K562 (cell line): ENCODE results near the gene USP35.

Experiments used
- ATF1 ChIP-seq, 2 experiments: fragments of 450-650 bp in 1 of 2; IDR thresholded peaks; 2 replicates each; pipeline ENCODE4 v1.6.1; 2016; ENCODE audit warnings: missing compliant biosample characterization in 1 of 2, missing genetic modification characterization in 1 of 2
- ESRRA ChIP-seq: fragments of 450-650 bp; IDR thresholded peaks from 2 replicates; pipeline ENCODE4 v1.6.1; 2014; ENCODE audit warnings: low read depth, mild to moderate bottlenecking, moderate library complexity, borderline replicate concordance
- SIN3A ChIP-seq, 2 experiments: fragments of 150-350 bp in 1 of 2; IDR thresholded peaks; 2 replicates each; pipeline ENCODE4 v1.6.1; 2011 to 2016; ENCODE audit warnings: borderline replicate concordance in 2 of 2, low read depth in 2 of 2, low read length in 2 of 2, mild to moderate bottlenecking in 2 of 2, moderate library complexity in 2 of 2; ENCODE audit not compliant: control insufficient read depth in 1 of 2

DNA sequence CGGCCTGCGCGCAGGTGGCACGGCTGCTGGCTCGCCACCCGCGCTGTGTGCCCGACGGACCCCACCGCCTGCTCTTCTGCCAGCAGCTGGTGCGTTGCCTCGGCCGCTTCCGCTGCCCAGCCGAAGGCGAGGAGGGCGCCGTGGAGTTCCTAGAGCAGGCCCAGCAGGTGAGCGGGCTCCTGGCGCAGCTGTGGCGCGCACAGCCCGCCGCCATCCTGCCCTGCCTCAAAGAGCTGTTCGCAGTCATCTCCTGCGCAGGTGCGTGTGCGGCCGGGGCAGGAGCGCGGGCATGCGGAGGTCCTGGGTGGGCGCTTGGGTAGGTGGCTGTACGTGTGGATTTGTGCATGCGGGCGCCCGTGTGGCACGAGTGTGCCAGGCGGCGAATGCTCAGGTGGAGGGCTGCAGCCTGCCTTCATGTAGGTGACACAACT lies 8.0 kb downstream of the USP35 start:
- no peak for TF ChIP-seq ESRRA
- TF ChIP-seq ATF1 (CRISPR knock-in tag; IDR thresholded peaks at IDR 0.05) = no peak
- TF ChIP-seq ATF1 (tag; IDR thresholded peaks at IDR 0.05) = no peak
- TF ChIP-seq SIN3A (IDR thresholded peaks at IDR 0.05; ENCODE audit: borderline replicate concordance in 2 of 2, control insufficient read depth in 1 of 2, low read depth in 2 of 2, low read length in 2 of 2) = no peak
